Mesenchymal stem cell (in vitro differentiated cells and primary cell): ENCODE data around the gene OPCML.

Experiments
- DNase-seq: peaks from one replicate; pipeline ENCODE4 v3.0.0-alpha.2; 2013
- H2AFZ ChIP-seq: one replicate; pipeline ENCODE4 v1.6.1; 2013; ENCODE audit warnings: low read depth, mild to moderate bottlenecking, control low read depth, inconsistent platforms, low read length, moderate library complexity
- H2AK5ac ChIP-seq: 2 replicates; pipeline ENCODE4 v1.6.1; 2013; ENCODE audit warnings: low read length, moderate library complexity, mild to moderate bottlenecking, inconsistent platforms; ENCODE audit not compliant: severe bottlenecking
- H2BK120ac ChIP-seq: one replicate; pipeline ENCODE4 v1.6.1; 2013; ENCODE audit warnings: low read depth, mild to moderate bottlenecking, inconsistent platforms, low read length, moderate library complexity
- H2BK12ac ChIP-seq, 2 experiments: one replicate each; pipeline ENCODE4 v1.6.1; 2013; ENCODE audit warnings: inconsistent platforms in 2 of 2, low read length in 2 of 2, mild to moderate bottlenecking in 2 of 2, moderate library complexity in 2 of 2, control low read depth in 1 of 2
- H2BK15ac ChIP-seq: one replicate; pipeline ENCODE4 v1.6.1; 2013; ENCODE audit warnings: mild to moderate bottlenecking, low read depth, inconsistent platforms; ENCODE audit not compliant: poor library complexity, severe bottlenecking
- H2BK5ac ChIP-seq: 2 replicates; pipeline ENCODE4 v1.6.1; 2013; ENCODE audit warnings: low read depth, mild to moderate bottlenecking, low read length, control low read depth, inconsistent platforms; ENCODE audit not compliant: poor library complexity, severe bottlenecking
- H3K14ac ChIP-seq, 2 experiments: one replicate each; pipeline ENCODE4 v1.6.1; 2013; ENCODE audit warnings: inconsistent platforms in 2 of 2, low read length in 2 of 2, control low read depth in 1 of 2, mild to moderate bottlenecking in 1 of 2, moderate library complexity in 1 of 2
- H3K18ac ChIP-seq, 2 experiments: one replicate each; pipeline ENCODE4 v1.6.1; 2013; ENCODE audit warnings: inconsistent platforms in 2 of 2, low read length in 2 of 2, control low read depth in 1 of 2, low read depth in 1 of 2, mild to moderate bottlenecking in 1 of 2
- H3K23ac ChIP-seq, 2 experiments: one replicate each; pipeline ENCODE4 v1.6.1; 2013; ENCODE audit warnings: inconsistent platforms in 2 of 2, low read length in 2 of 2, mild to moderate bottlenecking in 2 of 2, moderate library complexity in 2 of 2, control low read depth in 1 of 2
- H3K27ac ChIP-seq: 2 replicates; pipeline ENCODE4 v1.5.1; 2013; ENCODE audit warnings: mild to moderate bottlenecking, moderate library complexity, low read length, control low read depth, inconsistent platforms; ENCODE audit not compliant: poor library complexity, severe bottlenecking
- H3K27me3 ChIP-seq, 2 experiments: 2 replicates each; pipeline versions ENCODE4 v1.6.1 to v1.7.0; 2013; ENCODE audit warnings: low read length in 2 of 2, mild to moderate bottlenecking in 2 of 2, moderate library complexity in 2 of 2, control low read depth in 1 of 2, inconsistent platforms in 1 of 2; ENCODE audit not compliant: control insufficient read depth in 1 of 2, insufficient read depth in 1 of 2
- H3K36me3 ChIP-seq, 2 experiments: 2 replicates each; pipeline versions ENCODE4 v1.6.1 to v1.7.0; 2013; ENCODE audit warnings: low read length in 2 of 2, control low read depth in 1 of 2, inconsistent platforms in 1 of 2, low read depth in 1 of 2, mild to moderate bottlenecking in 1 of 2; ENCODE audit not compliant: insufficient read depth in 2 of 2, control insufficient read depth in 1 of 2
- H3K4ac ChIP-seq, 2 experiments: one replicate each; pipeline ENCODE4 v1.6.1; 2013; ENCODE audit warnings: inconsistent platforms in 2 of 2, low read length in 2 of 2, mild to moderate bottlenecking in 2 of 2, moderate library complexity in 2 of 2, control low read depth in 1 of 2, low read depth in 1 of 2
- H3K4me1 ChIP-seq: 2 replicates; pipeline ENCODE4 v1.6.1; 2013; ENCODE audit warnings: low read depth, low read length, control low read depth; ENCODE audit not compliant: control insufficient read depth, insufficient read depth
- H3K4me2 ChIP-seq: 2 replicates; pipeline ENCODE4 v1.6.1; 2013; ENCODE audit warnings: low read length, mild to moderate bottlenecking, inconsistent platforms; ENCODE audit not compliant: poor library complexity, severe bottlenecking
- H3K4me3 ChIP-seq, 2 experiments: 2 replicates each; pipeline versions ENCODE4 v1.5.1 to v1.7.0; 2013; ENCODE audit warnings: low read length in 2 of 2, mild to moderate bottlenecking in 2 of 2, control low read depth in 1 of 2, low read depth in 1 of 2; ENCODE audit not compliant: insufficient read depth in 1 of 2
- H3K79me1 ChIP-seq: replicated peaks from 2 replicates; pipeline ENCODE4 v1.6.1; 2013; ENCODE audit warnings: mild to moderate bottlenecking, control low read depth, low read length, inconsistent platforms; ENCODE audit not compliant: poor library complexity, severe bottlenecking
- H3K9ac ChIP-seq: 2 replicates; pipeline ENCODE4 v1.7.0; 2013; ENCODE audit warnings: mild to moderate bottlenecking, low read length, moderate library complexity
- H3K9me3 ChIP-seq: 2 replicates; pipeline ENCODE4 v1.7.0; 2013; ENCODE audit warnings: mild to moderate bottlenecking, low read length; ENCODE audit not compliant: control insufficient read depth
- H4K8ac ChIP-seq: one replicate; pipeline ENCODE4 v1.6.1; 2013; ENCODE audit warnings: inconsistent platforms, mild to moderate bottlenecking, low read length, moderate library complexity
- H4K91ac ChIP-seq: one replicate; pipeline ENCODE4 v1.6.1; 2013; ENCODE audit warnings: mild to moderate bottlenecking, low read length, inconsistent platforms
- WGBS: methylation state at CpG from one replicate; pipeline ENCODE4 v1.1.7; 2013; ENCODE audit warnings: mixed read lengths; 5-methylcytosine and 5-hydroxymethylcytosine counted together

The OPCML gene

DNA sequence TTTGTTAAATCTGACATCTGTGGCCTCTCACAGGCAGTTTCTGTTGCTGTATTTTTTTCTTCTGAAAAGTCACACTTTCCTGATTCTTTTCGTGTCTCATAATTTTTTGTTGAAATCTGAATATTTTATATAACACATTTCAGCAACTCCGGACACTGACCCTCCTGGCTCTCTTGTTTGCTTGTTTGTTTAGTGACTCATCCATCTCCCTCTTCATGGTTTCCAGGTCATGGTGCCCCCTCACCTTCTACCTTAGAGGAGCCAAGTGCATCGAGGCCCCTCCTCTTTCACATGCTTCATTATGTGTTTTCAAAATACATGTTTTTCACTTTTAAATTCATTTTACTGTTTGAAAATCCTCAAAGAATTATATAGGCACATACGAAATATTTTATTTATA lies 562.4 kb downstream of the OPCML start:
- Histone ChIP-seq H4K8ac (no peak overlapping the region), H3K4ac (no peak overlapping the region), H2AFZ (no peak overlapping the region), H3K27ac (no peak overlapping the region), H3K23ac (no peak overlapping the region), H3K27me3 (no peaks in the 10 kb centered on the region), H3K4me1 (no peaks in the 10 kb centered on the region), H2BK12ac (no peak overlapping the region), H3K79me1 (no peaks in the 10 kb centered on the region), H3K18ac (no peak overlapping the region), H2AK5ac (no peak overlapping the region), H3K36me3 (no peaks in the 10 kb centered on the region), H3K4me3 (no peak overlapping the region), H3K9ac (no peak overlapping the region), H2BK5ac (no peak overlapping the region), H4K91ac (no peak overlapping the region), H3K14ac (no peak overlapping the region), H3K4me2 (no peak overlapping the region), H2BK120ac (no peak overlapping the region), H2BK15ac (no peak overlapping the region), H3K9me3 (no peaks in the 10 kb centered on the region)
- 65% methylated on average over 3 of the region's 4 CpGs for WGBS
- DNase-seq: no peak

DNA sequence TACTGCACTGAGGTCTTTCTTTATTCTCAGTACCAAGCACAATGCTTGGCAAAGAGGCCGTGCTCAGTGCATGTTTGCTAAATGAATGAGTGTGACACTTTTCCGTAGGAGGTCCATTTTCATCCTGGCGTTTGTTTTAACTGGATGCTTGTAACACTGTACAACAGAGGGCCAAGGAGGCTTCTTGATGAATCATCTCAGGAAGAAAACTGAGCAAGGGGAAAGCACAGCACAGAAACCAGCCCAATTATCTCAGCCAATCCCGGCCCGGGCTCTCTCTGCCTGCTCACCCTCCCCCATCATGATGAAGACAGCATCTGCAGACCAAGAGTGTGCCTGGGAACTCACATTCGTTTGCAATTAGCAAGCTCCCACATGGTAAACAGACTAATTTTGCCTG lies 570.3 kb downstream of the OPCML start:
- Histone ChIP-seq H2AFZ (no peak overlapping the region), H4K8ac (no peak overlapping the region), H3K18ac (no peak overlapping the region), H3K4me2 (no peak overlapping the region), H3K4me3 (no peak overlapping the region), H2AK5ac (no peak overlapping the region), H3K23ac (no peak overlapping the region), H2BK12ac (no peak overlapping the region), H4K91ac (no peak overlapping the region), H3K4me1 (no peaks in the 10 kb centered on the region), H3K14ac (no peak overlapping the region), H2BK5ac (no peak overlapping the region), H3K36me3 (no peaks in the 10 kb centered on the region), H3K9ac (no peak overlapping the region), H3K79me1 (no peaks in the 10 kb centered on the region), H3K27ac (no peak overlapping the region), H3K27me3 (no peaks in the 10 kb centered on the region), H2BK120ac (no peak overlapping the region), H2BK15ac (no peak overlapping the region), H3K4ac (no peak overlapping the region), H3K9me3 (no peaks in the 10 kb centered on the region)
- WGBS: 56% methylated on average over 6 of the region's 6 CpGs
- DNase-seq: no peak

DNA sequence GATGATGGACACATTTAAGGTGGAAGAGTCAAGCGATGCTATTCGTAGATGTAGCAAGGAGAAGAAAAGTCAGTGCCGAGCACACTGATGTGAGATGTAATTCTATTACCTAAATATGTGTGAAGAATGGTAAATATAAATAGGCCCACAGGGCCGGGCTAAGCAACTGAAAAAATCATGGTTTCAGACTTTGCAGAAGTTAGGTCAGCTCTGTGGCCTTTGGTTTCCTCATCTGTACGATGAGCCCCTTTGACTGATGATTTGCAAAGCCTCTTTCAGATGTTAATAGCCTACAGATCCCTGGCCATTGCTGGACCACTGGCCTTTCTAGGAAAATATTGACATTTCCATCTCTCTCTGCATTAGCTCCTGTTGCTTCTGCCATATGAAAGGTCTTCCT lies 570.8 kb downstream of the OPCML start:
- Histone ChIP-seq H3K27me3 (no peaks in the 10 kb centered on the region), H3K4me1 (no peaks in the 10 kb centered on the region), H3K4ac (no peak overlapping the region), H3K18ac (no peak overlapping the region), H2BK12ac (no peak overlapping the region), H3K79me1 (no peaks in the 10 kb centered on the region), H4K91ac (no peak overlapping the region), H3K4me3 (no peak overlapping the region), H3K9me3 (no peaks in the 10 kb centered on the region), H3K36me3 (no peaks in the 10 kb centered on the region), H3K27ac (no peak overlapping the region), H2BK15ac (no peak overlapping the region), H2BK120ac (no peak overlapping the region), H3K4me2 (no peak overlapping the region), H2BK5ac (no peak overlapping the region), H4K8ac (no peak overlapping the region), H2AFZ (no peak overlapping the region), H3K9ac (no peak overlapping the region), H2AK5ac (no peak overlapping the region), H3K23ac (no peak overlapping the region), H3K14ac (no peak overlapping the region)
- DNase-seq: no peak
- 88% methylated on average over 5 of the region's 5 CpGs for WGBS

DNA sequence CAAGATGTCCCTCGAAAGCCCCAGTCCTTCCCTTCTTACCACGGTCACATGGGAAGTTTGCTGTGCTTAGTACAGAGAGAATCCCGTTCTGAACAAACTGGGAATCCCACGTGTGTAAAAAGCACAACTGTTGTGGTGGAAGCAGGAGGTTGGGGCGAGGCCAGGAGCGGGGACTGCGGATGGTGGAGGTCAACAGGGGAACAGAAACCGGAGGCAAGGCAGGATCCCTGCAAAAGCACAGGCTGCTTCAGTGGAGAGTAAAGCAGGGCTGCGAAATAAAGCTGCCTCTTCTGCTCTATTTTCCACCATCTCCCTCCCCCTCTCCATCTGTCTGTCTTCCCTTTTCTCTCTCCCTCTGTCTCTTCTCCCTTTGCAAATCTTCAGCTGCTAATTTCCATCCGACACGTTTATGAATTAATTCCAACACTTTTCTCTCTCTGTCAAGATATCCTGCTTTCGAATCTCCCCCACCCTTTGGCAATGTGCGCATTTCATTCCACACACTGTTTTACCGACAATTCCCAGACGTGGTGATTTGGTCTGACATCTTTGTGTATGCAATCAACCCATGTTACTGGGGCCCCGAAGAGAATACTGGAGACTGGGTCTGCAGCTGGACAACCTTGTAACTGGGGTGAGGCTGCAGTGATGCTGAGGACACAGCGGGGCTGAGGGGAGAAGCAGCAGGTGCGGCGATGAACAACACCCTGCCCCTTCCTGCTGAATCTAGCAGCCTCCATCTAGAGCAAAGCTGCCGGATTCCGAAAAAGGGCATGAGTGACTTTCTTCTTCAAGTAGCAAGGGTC lies 571.8 kb downstream of the OPCML start:
- Histone ChIP-seq H3K23ac (no peak overlapping the region), H2BK5ac (no peak overlapping the region), H3K9me3 (no peaks in the 10 kb centered on the region), H2BK120ac (no peak overlapping the region), H3K14ac (no peak overlapping the region), H3K36me3 (no peaks in the 10 kb centered on the region), H3K27me3 (no peaks in the 10 kb centered on the region), H3K4me3 (peak overlapping the region in 1 of 2 experiments; percentile 64), H3K18ac (no peak overlapping the region), H2BK15ac (no peak overlapping the region), H2AK5ac (no peak overlapping the region), H3K79me1 (no peaks in the 10 kb centered on the region), H3K4me2 (no peak overlapping the region), H3K4ac (no peak overlapping the region), H3K9ac (no peak overlapping the region), H2AFZ (no peak overlapping the region), H3K27ac (no peak overlapping the region), H4K8ac (no peak overlapping the region), H3K4me1 (no peaks in the 10 kb centered on the region), H2BK12ac (no peak overlapping the region), H4K91ac (no peak overlapping the region)
- no peak for DNase-seq
- 75% methylated on average over 21 of the region's 21 CpGs for WGBS
